ENCODE results near the gene PIK3CB. TPM values are rescaled to one million over a fixed set of nuclear protein-coding genes. Genes with fewer than 3 reads are reported as not detected.

PIK3CB gene
- total and polyA plus RNA-seq, 2 of the 8 experiments (the other 6 are each of a cell fraction or from before 2014, with no cell fraction given) = 8.3 to 35.2 TPM

DNA sequence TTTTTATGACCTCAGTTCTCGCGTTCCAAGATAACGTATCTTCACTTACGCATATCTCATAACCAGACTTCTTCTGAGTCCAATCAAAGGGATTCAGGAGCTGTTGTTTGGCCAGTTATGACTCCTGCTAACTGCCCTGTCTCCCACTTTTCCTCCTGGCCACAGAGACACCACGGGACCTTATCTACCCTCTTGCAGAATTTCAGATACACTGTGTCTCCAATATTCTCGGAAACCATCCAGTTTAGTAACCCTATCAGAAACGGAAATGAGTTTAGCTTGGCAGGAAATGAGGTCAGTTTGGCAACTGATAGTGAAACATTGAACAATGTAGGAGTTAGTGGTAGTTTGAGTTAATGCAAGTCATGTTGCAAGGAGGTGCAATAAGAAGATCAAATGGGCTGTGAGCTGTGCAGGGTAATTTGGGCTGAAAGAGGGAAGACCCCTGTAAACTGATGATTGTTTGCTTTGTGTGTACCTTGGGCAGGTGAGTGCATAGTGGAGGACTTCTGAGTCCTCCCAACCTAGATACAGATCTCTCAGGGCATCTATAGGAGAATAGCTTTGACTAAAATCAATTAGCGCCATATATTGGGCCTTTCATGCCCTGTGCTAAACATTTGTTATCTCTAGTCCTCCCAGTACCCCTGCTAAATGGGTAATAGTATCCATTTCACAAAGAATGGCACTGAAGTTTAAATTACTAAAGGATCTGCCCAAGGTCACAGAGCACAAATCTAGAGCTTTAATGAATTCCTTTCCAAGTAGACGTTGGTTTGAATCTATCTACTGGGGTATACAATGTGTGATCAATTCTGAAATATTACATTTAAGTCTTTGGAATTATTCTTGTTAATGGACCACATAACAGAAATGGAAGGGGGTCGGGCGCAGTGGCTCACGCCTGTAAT is 41.3 kb upstream of the PIK3CB start (continued):
- TF ChIP-seq CTCF (IDR thresholded peaks at IDR 0.05; ENCODE audit: control extremely low read depth in 1 of 3, insufficient read depth in 1 of 3, low read depth in 1 of 3, low read length in 3 of 3) = no peak
- TF ChIP-seq CHD2 (IDR thresholded peaks at IDR 0.05; ENCODE audit: low read length) = no peak
- no peak for TF ChIP-seq SIN3A (conservative IDR thresholded peaks at IDR 0.05 in 1 of 2, IDR thresholded peaks at IDR 0.05 in 1 of 2; ENCODE audit: low read depth in 1 of 2, low read length in 2 of 2)
- TF ChIP-seq SAP30 (IDR thresholded peaks at IDR 0.05; ENCODE audit: insufficient read depth, insufficient replicate concordance, low read length) = no peak
- no peak for TF ChIP-seq EP300 (IDR thresholded peaks at IDR 0.05; ENCODE audit: borderline replicate concordance in 1 of 2, low read depth in 2 of 2, low read length in 2 of 2)
- TF ChIP-seq, protein P1, sequence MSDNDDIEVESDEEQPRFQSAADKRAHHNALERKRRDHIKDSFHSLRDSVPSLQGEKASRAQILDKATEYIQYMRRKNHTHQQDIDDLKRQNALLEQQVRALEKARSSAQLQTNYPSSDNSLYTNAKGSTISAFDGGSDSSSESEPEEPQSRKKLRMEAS (IDR thresholded peaks at IDR 0.05) = no peak
- no peak for TF ChIP-seq ATF3 (IDR thresholded peaks at IDR 0.05; ENCODE audit: insufficient read depth, low read depth, low read length)
- no peak for TF ChIP-seq POLR2A (IDR thresholded peaks at IDR 0.05; ENCODE audit: control extremely low read depth in 1 of 2, low read depth in 2 of 2, low read length in 2 of 2)
- TF ChIP-seq KDM4A (IDR thresholded peaks at IDR 0.05; ENCODE audit: low read depth, low read length, severe bottlenecking) = no peak
- TF ChIP-seq HDAC2 (IDR thresholded peaks at IDR 0.05; ENCODE audit: borderline replicate concordance in 1 of 2, low read depth in 2 of 2, low read length in 2 of 2) = no peak
- no peak for TF ChIP-seq SP1 (IDR thresholded peaks at IDR 0.05; ENCODE audit: low read depth, low read length)
- TF ChIP-seq BCL11A (IDR thresholded peaks at IDR 0.05; ENCODE audit: low read depth in 2 of 2, low read length in 2 of 2) = no peak
